A673 (cell line): ENCODE results near the gene MBOAT7. TPM values are rescaled to one million over a fixed set of nuclear protein-coding genes. Genes with fewer than 3 reads are reported as not detected.
"Not testable (repeated sequence)": the region's sequence is repeated elsewhere in the genome, so short reads cannot be mapped to it uniquely, and the experiment has no call there.

Source experiments
- BruUV-seq: library from RNA; stranded (reverse); fragments of 400-500 nt; replicated peaks from 2 replicates; lab custom pipeline; 2021; lab: Mats Ljungman, UMichigan
- CTCF ChIA-PET: fragments of 300-600 bp; sonication (Branson Sonifier 250); formaldehyde crosslinking; loops from one replicate; lab custom pipeline; 2022; ENCODE audit warnings: antibody characterized with exemption; lab: Charles Lee
- POLR2A ChIA-PET: fragments of 300-600 bp; sonication (Branson Sonifier 250); formaldehyde crosslinking; loops from one replicate; lab custom pipeline; 2022; ENCODE audit warnings: antibody characterized with exemption; ENCODE audit not compliant: low non-redundant PET; lab: Charles Lee
- DNase-seq: peaks from one replicate; pipeline ENCODE4 v3.0.0-alpha.2; 2015; ENCODE audit warnings: low spot score
- H3K27ac ChIP-seq: fragments of 200-600 bp; sonication (generic); 2 replicates; pipeline ENCODE4 v1.5.1; 2016; ENCODE audit warnings: mixed run types, low read depth, mild to moderate bottlenecking, mixed read lengths, antibody characterized with exemption, low read length; ENCODE audit not compliant: poor library complexity, severe bottlenecking
- H3K27me3 ChIP-seq: fragments of 200-600 bp; sonication (generic); replicated peaks from 2 replicates; pipeline ENCODE4 v1.6.1; 2017; ENCODE audit warnings: mixed run types, low read depth, mild to moderate bottlenecking, mixed read lengths, antibody characterized with exemption, low read length; ENCODE audit not compliant: insufficient read depth, poor library complexity
- H3K36me3 ChIP-seq: fragments of 200-600 bp; sonication (generic); 2 replicates; pipeline ENCODE4 v1.6.1; 2016; ENCODE audit warnings: mixed run types, mild to moderate bottlenecking, mixed read lengths, antibody characterized with exemption, low read length; ENCODE audit not compliant: insufficient read depth, poor library complexity, severe bottlenecking
- H3K4me1 ChIP-seq: fragments of 200-600 bp; sonication (generic); 2 replicates; pipeline ENCODE4 v1.6.1; 2017; ENCODE audit warnings: mixed run types, mild to moderate bottlenecking, mixed read lengths, antibody characterized with exemption, low read length; ENCODE audit not compliant: insufficient read depth, poor library complexity, severe bottlenecking
- H3K4me3 ChIP-seq: fragments of 200-600 bp; sonication (generic); 2 replicates; pipeline ENCODE4 v1.5.1; 2016; ENCODE audit warnings: low read depth, mixed run types, mild to moderate bottlenecking, mixed read lengths, low read length; ENCODE audit not compliant: poor library complexity, severe bottlenecking
- H3K9me3 ChIP-seq: fragments of 200-600 bp; sonication (generic); 2 replicates; pipeline ENCODE4 v1.6.1; 2016; ENCODE audit warnings: mixed run types, low read depth, mild to moderate bottlenecking, mixed read lengths, antibody characterized with exemption, low read length; ENCODE audit not compliant: poor library complexity, severe bottlenecking
- EZH2 ChIP-seq: fragments of 200-600 bp; sonication (generic); IDR thresholded peaks from 2 replicates; pipeline ENCODE4 v1.6.1; 2017; ENCODE audit warnings: borderline replicate concordance, low read depth, mild to moderate bottlenecking, mixed read lengths, antibody characterized with exemption, low read length; ENCODE audit not compliant: poor library complexity, severe bottlenecking
- intact Hi-C: fragments of 100-400 bp; cut with micrococcal nuclease; formaldehyde crosslinking; loops from one replicate; pipeline ENCODE4 v1.10.0; 2022; ENCODE audit not compliant: unreplicated experiment
- total RNA-seq: library from RNA; stranded (reverse); gene quantifications from 2 replicates; pipeline ENCODE4 v1.2.3, GENCODE V29; 2021
- TF ChIP-seq, protein P1 (sequence below): fragments of 300-800, 200-600 bp; sonication (generic); conservative IDR thresholded peaks from 2 replicates; pipeline ENCODE4 v1.5.1; 2017; ENCODE audit warnings: low read depth, mild to moderate bottlenecking, antibody characterized with exemption, low read length, moderate library complexity, mixed read lengths

The MBOAT7 gene
- total RNA-seq, 1 experiment from 2014 or later = 107 TPM

DNA sequence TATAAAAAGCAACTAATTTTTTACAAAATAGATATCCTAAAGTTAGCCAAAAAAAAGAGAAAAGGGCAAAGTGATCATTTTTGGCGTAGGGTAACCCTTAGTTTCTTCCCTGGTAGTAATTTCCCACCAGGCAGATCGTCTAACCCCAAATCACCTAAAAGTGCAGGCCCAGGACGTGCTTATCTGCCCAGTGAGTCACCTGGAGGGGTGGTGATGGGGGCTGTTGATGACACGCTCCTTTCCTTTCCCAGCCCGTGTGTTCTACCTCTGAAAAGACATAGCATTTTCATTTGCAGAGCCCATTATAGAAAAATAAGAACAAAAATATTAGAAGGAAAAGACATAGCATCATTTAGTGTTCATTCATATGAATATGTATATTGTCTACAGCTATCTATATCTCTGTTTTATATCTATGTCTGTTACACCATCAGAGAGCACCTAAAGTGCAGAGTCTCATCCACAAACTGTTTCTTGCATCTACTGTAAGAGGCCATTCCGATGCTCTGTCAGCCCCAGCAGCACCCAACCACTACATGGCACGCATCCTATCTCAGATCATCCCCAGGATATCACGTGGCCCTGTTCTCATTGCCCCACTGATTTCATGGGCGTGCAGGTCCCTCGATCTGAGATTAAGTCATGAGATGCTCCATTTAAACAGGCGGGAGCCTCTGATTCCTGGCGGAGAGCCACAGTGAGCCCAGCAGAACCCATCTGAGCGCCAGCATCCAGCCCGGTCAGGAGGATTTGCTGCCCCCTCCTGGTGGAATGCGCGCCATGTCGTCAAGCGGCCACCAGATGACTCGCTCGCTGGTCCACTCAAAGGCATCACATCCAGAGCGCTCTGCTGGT, 41.9 kb upstream of the MBOAT7 start:
- TF ChIP-seq, protein P1, sequence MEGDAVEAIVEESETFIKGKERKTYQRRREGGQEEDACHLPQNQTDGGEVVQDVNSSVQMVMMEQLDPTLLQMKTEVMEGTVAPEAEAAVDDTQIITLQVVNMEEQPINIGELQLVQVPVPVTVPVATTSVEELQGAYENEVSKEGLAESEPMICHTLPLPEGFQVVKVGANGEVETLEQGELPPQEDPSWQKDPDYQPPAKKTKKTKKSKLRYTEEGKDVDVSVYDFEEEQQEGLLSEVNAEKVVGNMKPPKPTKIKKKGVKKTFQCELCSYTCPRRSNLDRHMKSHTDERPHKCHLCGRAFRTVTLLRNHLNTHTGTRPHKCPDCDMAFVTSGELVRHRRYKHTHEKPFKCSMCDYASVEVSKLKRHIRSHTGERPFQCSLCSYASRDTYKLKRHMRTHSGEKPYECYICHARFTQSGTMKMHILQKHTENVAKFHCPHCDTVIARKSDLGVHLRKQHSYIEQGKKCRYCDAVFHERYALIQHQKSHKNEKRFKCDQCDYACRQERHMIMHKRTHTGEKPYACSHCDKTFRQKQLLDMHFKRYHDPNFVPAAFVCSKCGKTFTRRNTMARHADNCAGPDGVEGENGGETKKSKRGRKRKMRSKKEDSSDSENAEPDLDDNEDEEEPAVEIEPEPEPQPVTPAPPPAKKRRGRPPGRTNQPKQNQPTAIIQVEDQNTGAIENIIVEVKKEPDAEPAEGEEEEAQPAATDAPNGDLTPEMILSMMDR = peak; percentile 99
- TF ChIP-seq EZH2 = no peak
- ChIA-PET CTCF (no interaction called here), POLR2A (no interaction called here)
- H3K27me3 ChIP-seq = peaks cover 24% of the 10 kb centered on the region
- DNase-seq = peak; percentile 89
- H3K4me1 ChIP-seq = no peaks in the 10 kb centered on the region
- no peaks in the 10 kb centered on the region for H3K9me3 ChIP-seq
- H3K4me3 ChIP-seq = no peak overlapping the region
- no TSS peak for BruUV-seq
- no peak overlapping the region for H3K27ac ChIP-seq
- intact Hi-C loops = loop anchor here (2.0 kb wide), 1 partner anchor 63 kb away; no protein-coding TSS in a partner anchor
- no peaks in the 10 kb centered on the region for H3K36me3 ChIP-seq

DNA sequence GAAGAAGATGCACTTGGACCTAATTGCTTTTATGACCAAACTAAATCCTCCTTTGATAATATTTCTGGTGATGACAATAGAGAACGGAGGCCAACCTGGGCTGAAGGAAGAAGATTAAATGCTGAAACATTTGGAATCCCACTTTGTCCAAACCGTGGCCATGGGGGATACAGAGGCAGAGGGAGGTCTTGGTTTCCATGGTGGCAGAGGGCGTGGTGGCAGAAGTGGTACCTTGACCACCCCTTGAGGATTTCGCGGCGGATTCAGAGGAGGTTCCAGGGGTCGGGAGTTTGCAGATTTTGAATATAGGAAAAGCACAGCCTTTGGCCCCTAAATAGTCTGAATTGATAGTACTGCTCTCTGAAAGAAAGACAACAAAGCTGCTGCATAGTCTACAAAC, 40.7 kb upstream of the MBOAT7 start:
- DNase-seq = no peak
- no peak overlapping the region for H3K4me3 ChIP-seq
- POLR2A ChIA-PET = no interaction called here
- no peak overlapping the region for H3K27ac ChIP-seq
- TF ChIP-seq, protein P1 = no peak
- TF ChIP-seq EZH2 = no peak
- no TSS peak for BruUV-seq
- intact Hi-C loops = loop anchor here (2.0 kb wide), 1 partner anchor 61 kb away; no protein-coding TSS in a partner anchor
- no peaks in the 10 kb centered on the region for H3K9me3 ChIP-seq
- peaks cover 21% of the 10 kb centered on the region for H3K27me3 ChIP-seq
- CTCF ChIA-PET = no interaction called here
- no peaks in the 10 kb centered on the region for H3K4me1 ChIP-seq
- no peaks in the 10 kb centered on the region for H3K36me3 ChIP-seq

GRCh38 chr19:54229146-54229545, 39.8 kb upstream of the MBOAT7 start:
- H3K9me3 ChIP-seq = no peaks in the 10 kb centered on the region
- no peaks in the 10 kb centered on the region for H3K4me1 ChIP-seq
- H3K36me3 ChIP-seq = no peaks in the 10 kb centered on the region
- intact Hi-C loops = no loop called here
- no peak for TF ChIP-seq EZH2
- TF ChIP-seq, protein P1 = no peak
- CTCF ChIA-PET = no interaction called here
- peaks cover 17% of the 10 kb centered on the region for H3K27me3 ChIP-seq
- no TSS peak for BruUV-seq
- no peak overlapping the region for H3K4me3 ChIP-seq
- DNase-seq = no peak
- no peak overlapping the region for H3K27ac ChIP-seq
- POLR2A ChIA-PET = no interaction called here

DNA sequence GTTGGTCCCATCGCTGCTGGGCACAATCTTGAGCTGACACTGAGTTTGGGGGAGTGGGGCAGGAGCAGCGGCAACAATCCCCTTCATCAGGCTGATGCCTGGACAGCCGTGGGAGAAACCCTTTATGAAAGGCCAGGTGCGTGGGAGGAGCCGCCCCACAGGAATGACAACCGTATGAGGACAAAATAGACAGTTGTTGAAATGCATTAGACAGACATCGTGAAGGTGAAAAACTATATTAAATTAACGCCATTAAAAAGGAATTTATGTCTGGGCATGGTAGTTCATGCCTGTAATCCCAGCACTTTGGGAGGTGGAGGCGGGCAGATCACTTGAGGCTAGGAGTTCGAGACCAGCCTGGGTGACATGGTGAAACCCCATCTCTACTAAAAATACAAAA, 35.2 kb upstream of the MBOAT7 start:
- BruUV-seq, H3K9me3 ChIP-seq, intact Hi-C loops, CTCF ChIA-PET, H3K36me3 ChIP-seq, H3K4me1 ChIP-seq, H3K4me3 ChIP-seq, POLR2A ChIA-PET, H3K27ac ChIP-seq, DNase-seq: not testable (repeated sequence)
- peaks cover 15% of the 10 kb centered on the region for H3K27me3 ChIP-seq

GRCh38 chr19:54223937-54224281, 34.5 kb upstream of the MBOAT7 start:
- intact Hi-C loops = loop anchor here (2.0 kb wide), 1 partner anchor 15 kb away; no protein-coding TSS in a partner anchor
- H3K36me3 ChIP-seq, BruUV-seq, H3K27ac ChIP-seq, DNase-seq, CTCF ChIA-PET, H3K4me3 ChIP-seq, POLR2A ChIA-PET, H3K9me3 ChIP-seq, H3K4me1 ChIP-seq: not testable (repeated sequence)
- peaks cover 10% of the 10 kb centered on the region for H3K27me3 ChIP-seq
